Nephron progenitor cell (in vitro differentiated cells): Measurements from ENCODE around the gene BTD.
A peak's percentile ranks its signal among the peaks of the same experiment; 100 is the strongest.

Source experiments
- DNase-seq: peaks from one replicate; pipeline ENCODE4 v3.0.0; 2021
- H3K27ac Mint-ChIP-seq: 2 replicates; pipeline ENCODE4 v1.8.0; 2021; ENCODE audit warnings: mild to moderate bottlenecking, moderate library complexity, mixed read lengths
- H3K27me3 Mint-ChIP-seq: 2 replicates; pipeline ENCODE4 v1.8.0; 2021; ENCODE audit warnings: mild to moderate bottlenecking, low read depth, mixed read lengths; ENCODE audit not compliant: poor library complexity
- H3K36me3 Mint-ChIP-seq: 2 replicates; pipeline ENCODE4 v1.8.0; 2021; ENCODE audit warnings: low read depth, mixed read lengths
- H3K4me1 Mint-ChIP-seq: 2 replicates; pipeline ENCODE4 v1.8.0; 2021; ENCODE audit warnings: mixed read lengths
- H3K4me3 Mint-ChIP-seq: 2 replicates; pipeline ENCODE4 v1.8.0; 2021; ENCODE audit warnings: mild to moderate bottlenecking, moderate library complexity, mixed read lengths
- H3K9me3 Mint-ChIP-seq: 2 replicates; pipeline ENCODE4 v1.8.0; 2021; ENCODE audit warnings: mild to moderate bottlenecking, moderate library complexity, mixed read lengths
- CTCF ChIP-seq: fragments of 200-600 bp; sonication (generic); IDR thresholded peaks from 2 replicates; pipeline ENCODE4 v1.5.0; 2021; ENCODE audit warnings: antibody characterized with exemption

The BTD gene

GRCh38 chr3:15558581-15558980 is 43.0 kb upstream of the BTD start:
- Mint-ChIP-seq H3K4me3 (no peak overlapping the region), H3K4me1 (peaks cover 5% of the 10 kb centered on the region), H3K27ac (no peak overlapping the region), H3K27me3 (peaks cover 2% of the 10 kb centered on the region), H3K9me3 (no peaks in the 10 kb centered on the region), H3K36me3 (peaks cover 24% of the 10 kb centered on the region)
- TF ChIP-seq CTCF: no peak
- no peak for DNase-seq

- H3K9me3 Mint-ChIP-seq: no peaks in the 10 kb centered on the region
- peaks cover 40% of the 10 kb centered on the region for H3K36me3 Mint-ChIP-seq
- H3K4me1 Mint-ChIP-seq: no peaks in the 10 kb centered on the region
- peak overlapping the region; percentile 21 for H3K27ac Mint-ChIP-seq
- no peaks in the 10 kb centered on the region for H3K27me3 Mint-ChIP-seq
- DNase-seq: no peak
- H3K4me3 Mint-ChIP-seq: no peak overlapping the region
- no peak for TF ChIP-seq CTCF
These were observed 39.0 kb upstream of the BTD start for GRCh38 chr3:15562560-15562959.

GRCh38 chr3:15563190-15563589 is 38.4 kb upstream of the BTD start:
- peak overlapping the region; percentile 21 for H3K27ac Mint-ChIP-seq
- H3K4me1 Mint-ChIP-seq: no peaks in the 10 kb centered on the region
- no peak for DNase-seq
- H3K36me3 Mint-ChIP-seq: peaks cover 47% of the 10 kb centered on the region
- no peak for TF ChIP-seq CTCF
- no peaks in the 10 kb centered on the region for H3K9me3 Mint-ChIP-seq
- H3K27me3 Mint-ChIP-seq: no peaks in the 10 kb centered on the region
- H3K4me3 Mint-ChIP-seq: no peak overlapping the region

- Mint-ChIP-seq H3K27me3 (no peaks in the 10 kb centered on the region), H3K9me3 (no peaks in the 10 kb centered on the region), H3K4me1 (no peaks in the 10 kb centered on the region), H3K36me3 (peaks cover 45% of the 10 kb centered on the region), H3K27ac (no peak overlapping the region), H3K4me3 (no peak overlapping the region)
- no peak for TF ChIP-seq CTCF
- DNase-seq: no peak
These were observed 29.4 kb upstream of the BTD start for GRCh38 chr3:15572138-15572537.

GRCh38 chr3:15575446-15575845 is 26.1 kb upstream of the BTD start:
- Mint-ChIP-seq H3K27me3 (no peaks in the 10 kb centered on the region), H3K9me3 (no peaks in the 10 kb centered on the region), H3K4me3 (no peak overlapping the region), H3K4me1 (no peaks in the 10 kb centered on the region), H3K27ac (no peak overlapping the region), H3K36me3 (peaks cover 39% of the 10 kb centered on the region)
- no peak for TF ChIP-seq CTCF
- DNase-seq: no peak

GRCh38 chr3:15576475-15576874 is 25.1 kb upstream of the BTD start:
- no peak for TF ChIP-seq CTCF
- no peaks in the 10 kb centered on the region for H3K9me3 Mint-ChIP-seq
- peaks cover 35% of the 10 kb centered on the region for H3K36me3 Mint-ChIP-seq
- no peak for DNase-seq
- H3K4me1 Mint-ChIP-seq: no peaks in the 10 kb centered on the region
- no peaks in the 10 kb centered on the region for H3K27me3 Mint-ChIP-seq
- no peak overlapping the region for H3K27ac Mint-ChIP-seq
- no peak overlapping the region for H3K4me3 Mint-ChIP-seq
